CD4-positive, alpha-beta T cell treated with Interleukin-15 for 4 hours (primary cell): ENCODE measurements around the gene KCNMA1.

Experiments used
- DNase-seq: peaks from one replicate; pipeline ENCODE4 v3.0.0-alpha.2; 2020; ENCODE audit warnings: low spot score

KCNMA1 gene

GRCh38 chr10:77240706-77241349 lies 396.8 kb downstream of the KCNMA1 start:
- no peak for DNase-seq

GRCh38 chr10:77240041-77240652 lies 397.5 kb downstream of the KCNMA1 start:
- no peak for DNase-seq

- DNase-seq = no peak
Observed at GRCh38 chr10:77237120-77237519, 400.5 kb downstream of the KCNMA1 start.

GRCh38 chr10:77236700-77237099 lies 400.9 kb downstream of the KCNMA1 start:
- DNase-seq = no peak

- DNase-seq = no peak
Observed at GRCh38 chr10:77236029-77236428, 401.6 kb downstream of the KCNMA1 start.

GRCh38 chr10:77234599-77234998 lies 403.0 kb downstream of the KCNMA1 start:
- no peak for DNase-seq

GRCh38 chr10:77233466-77233865 lies 404.1 kb downstream of the KCNMA1 start:
- no peak for DNase-seq

GRCh38 chr10:77231884-77232610 lies 405.6 kb downstream of the KCNMA1 start:
- no peak for DNase-seq

- no peak for DNase-seq
Observed at GRCh38 chr10:77231375-77231774, 406.2 kb downstream of the KCNMA1 start.

GRCh38 chr10:77230194-77230593 lies 407.4 kb downstream of the KCNMA1 start:
- no peak for DNase-seq

GRCh38 chr10:77229704-77230103 lies 407.9 kb downstream of the KCNMA1 start:
- DNase-seq = no peak

- no peak for DNase-seq
Observed at GRCh38 chr10:77228559-77228958, 409.0 kb downstream of the KCNMA1 start.

- no peak for DNase-seq
Observed at GRCh38 chr10:77226853-77227565, 410.6 kb downstream of the KCNMA1 start.

GRCh38 chr10:77226452-77226851 lies 411.2 kb downstream of the KCNMA1 start:
- no peak for DNase-seq

GRCh38 chr10:77226020-77226419 lies 411.6 kb downstream of the KCNMA1 start:
- no peak for DNase-seq

- DNase-seq = no peak
Observed at GRCh38 chr10:77223526-77224460, 413.8 kb downstream of the KCNMA1 start.

GRCh38 chr10:77220150-77220549 lies 417.5 kb downstream of the KCNMA1 start:
- DNase-seq = no peak

- DNase-seq = no peak
Observed at GRCh38 chr10:77219046-77219445, 418.6 kb downstream of the KCNMA1 start.

- DNase-seq = no peak
Observed at GRCh38 chr10:77214799-77215198, 422.8 kb downstream of the KCNMA1 start.

- no peak for DNase-seq
Observed at GRCh38 chr10:77212632-77213031, 425.0 kb downstream of the KCNMA1 start.

- no peak for DNase-seq
Observed at GRCh38 chr10:77210645-77211044, 427.0 kb downstream of the KCNMA1 start.
